ENCODE measurements around the gene LTO1. TPM values are rescaled to one million over a fixed set of nuclear protein-coding genes. Genes with fewer than 3 reads are reported as not detected.
A peak's percentile ranks its signal among the peaks of the same experiment; 100 is the strongest.

The LTO1 gene
- total and polyA plus RNA-seq, 2 experiments from 2014 or later, result 20.1 to 23.3 TPM

DNA sequence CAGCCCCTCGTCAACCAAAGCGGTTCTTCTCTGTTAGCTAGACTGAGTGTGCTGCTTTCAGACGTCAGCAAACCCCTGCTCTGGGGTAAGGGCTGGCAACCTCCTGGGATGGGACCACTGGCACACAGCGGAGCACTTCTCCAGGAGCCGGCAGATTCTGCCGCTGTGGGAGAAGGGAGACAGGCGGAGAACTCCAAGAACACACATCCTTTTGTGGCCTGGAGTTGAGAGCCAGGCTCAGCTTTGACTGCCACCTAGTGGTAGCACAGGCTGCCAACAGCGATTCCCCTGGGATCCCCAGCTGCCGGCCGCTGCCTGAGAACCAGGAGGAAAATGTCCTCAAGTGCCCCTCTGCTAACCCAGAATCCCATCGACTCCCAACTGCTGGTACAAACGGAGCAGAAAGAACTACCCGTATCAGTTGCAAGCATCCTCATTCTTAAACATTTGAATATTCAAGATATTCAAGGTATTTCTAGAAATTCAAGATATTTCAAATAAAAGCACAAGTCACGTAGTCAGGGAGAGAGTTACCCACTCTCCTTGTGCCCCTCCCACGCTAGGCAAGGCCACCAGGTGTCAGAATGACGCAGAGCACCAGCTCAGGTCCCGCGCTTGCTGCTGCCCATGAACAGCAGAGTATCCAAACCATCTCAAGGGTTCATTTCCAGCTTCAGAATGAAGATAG lies 4.9 kb downstream of the LTO1 start:
- no peaks in the 10 kb centered on the region for H3K9me3 Mint-ChIP-seq
- H3K4me2 ChIP-seq, result no peak overlapping the region
- no peaks in the 10 kb centered on the region for H3K27me3 ChIP-seq (ENCODE audit: insufficient read depth)
- H3K27ac ChIP-seq (ENCODE audit: low read depth), result no peak overlapping the region
- peaks cover 6% of the 10 kb centered on the region for H3K4me1 ChIP-seq (ENCODE audit: insufficient read depth)
- peaks cover 4% of the 10 kb centered on the region; the same call in 1 of the 2 replicates for H4K20me1 ChIP-seq (replicated peaks; ENCODE audit: insufficient read depth)
- H3K4me3 ChIP-seq, result no peak overlapping the region
- no peak overlapping the region for H2AFZ ChIP-seq
- no peak overlapping the region for H3K4me3 Mint-ChIP-seq
- peaks cover 4% of the 10 kb centered on the region for H3K27me3 Mint-ChIP-seq (ENCODE audit: insufficient read depth, low read depth, poor library complexity)
- no peaks in the 10 kb centered on the region for H3K9me2 ChIP-seq (ENCODE audit: insufficient read depth)
- peaks cover 10% of the 10 kb centered on the region; the same call in 2 of the 3 replicates for H3K4me1 Mint-ChIP-seq
- TF ChIP-seq, protein P1, sequence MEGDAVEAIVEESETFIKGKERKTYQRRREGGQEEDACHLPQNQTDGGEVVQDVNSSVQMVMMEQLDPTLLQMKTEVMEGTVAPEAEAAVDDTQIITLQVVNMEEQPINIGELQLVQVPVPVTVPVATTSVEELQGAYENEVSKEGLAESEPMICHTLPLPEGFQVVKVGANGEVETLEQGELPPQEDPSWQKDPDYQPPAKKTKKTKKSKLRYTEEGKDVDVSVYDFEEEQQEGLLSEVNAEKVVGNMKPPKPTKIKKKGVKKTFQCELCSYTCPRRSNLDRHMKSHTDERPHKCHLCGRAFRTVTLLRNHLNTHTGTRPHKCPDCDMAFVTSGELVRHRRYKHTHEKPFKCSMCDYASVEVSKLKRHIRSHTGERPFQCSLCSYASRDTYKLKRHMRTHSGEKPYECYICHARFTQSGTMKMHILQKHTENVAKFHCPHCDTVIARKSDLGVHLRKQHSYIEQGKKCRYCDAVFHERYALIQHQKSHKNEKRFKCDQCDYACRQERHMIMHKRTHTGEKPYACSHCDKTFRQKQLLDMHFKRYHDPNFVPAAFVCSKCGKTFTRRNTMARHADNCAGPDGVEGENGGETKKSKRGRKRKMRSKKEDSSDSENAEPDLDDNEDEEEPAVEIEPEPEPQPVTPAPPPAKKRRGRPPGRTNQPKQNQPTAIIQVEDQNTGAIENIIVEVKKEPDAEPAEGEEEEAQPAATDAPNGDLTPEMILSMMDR (conservative IDR thresholded peaks at IDR 0.05; ENCODE audit: low read depth in 2 of 2), result peak; percentile 90 to 93
- TF ChIP-seq POLR2AphosphoS5 (IDR thresholded peaks at IDR 0.05; ENCODE audit: low read depth), result no peak
- peaks cover 42% of the 10 kb centered on the region for H3K36me3 Mint-ChIP-seq (ENCODE audit: low read depth)
- peaks cover 33% of the 10 kb centered on the region for H3K79me2 ChIP-seq (replicated peaks; ENCODE audit: insufficient read depth)
- peaks cover 13% of the 10 kb centered on the region; the same call in 1 of the 2 replicates for H3F3A ChIP-seq (replicated peaks; ENCODE audit: low read depth)
- peak overlapping the region; percentile 20 for H3K27ac Mint-ChIP-seq
- peak; percentile 79 for ATAC-seq
- peak; percentile 92 for DNase-seq (ENCODE audit: low spot score)
- peaks cover 6% of the 10 kb centered on the region; the same call in 1 of the 2 replicates for H3K36me3 ChIP-seq (ENCODE audit: insufficient read depth)

DNA sequence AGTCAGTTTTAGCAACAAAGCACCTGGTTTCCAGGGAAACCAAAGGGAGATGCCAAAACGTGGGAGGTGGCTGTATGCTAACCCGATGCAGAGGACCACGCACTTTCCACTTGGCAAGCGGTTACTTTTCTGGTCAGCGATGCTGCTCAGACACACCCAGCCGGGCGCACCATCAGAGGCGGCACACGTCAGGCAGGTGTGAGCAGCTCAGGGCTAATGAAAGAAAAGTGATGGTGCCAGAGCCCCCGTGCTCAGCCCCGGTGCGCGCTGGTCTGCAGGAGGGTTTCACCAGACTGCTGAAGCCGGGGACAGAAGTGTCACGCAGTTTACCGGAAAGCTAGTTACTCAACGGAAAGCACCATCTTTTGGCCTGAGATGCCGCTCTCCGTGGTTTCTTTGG lies 5.7 kb downstream of the LTO1 start:
- H3K4me1 Mint-ChIP-seq, result peaks cover 10% of the 10 kb centered on the region; the same call in 2 of the 3 replicates
- H3K27me3 ChIP-seq (ENCODE audit: insufficient read depth), result no peaks in the 10 kb centered on the region
- no peak for TF ChIP-seq POLR2AphosphoS5 (IDR thresholded peaks at IDR 0.05; ENCODE audit: low read depth)
- TF ChIP-seq EZH2phosphoT487 (IDR thresholded peaks at IDR 0.05; ENCODE audit: unreplicated experiment), result no peak
- TF ChIP-seq, protein P2, sequence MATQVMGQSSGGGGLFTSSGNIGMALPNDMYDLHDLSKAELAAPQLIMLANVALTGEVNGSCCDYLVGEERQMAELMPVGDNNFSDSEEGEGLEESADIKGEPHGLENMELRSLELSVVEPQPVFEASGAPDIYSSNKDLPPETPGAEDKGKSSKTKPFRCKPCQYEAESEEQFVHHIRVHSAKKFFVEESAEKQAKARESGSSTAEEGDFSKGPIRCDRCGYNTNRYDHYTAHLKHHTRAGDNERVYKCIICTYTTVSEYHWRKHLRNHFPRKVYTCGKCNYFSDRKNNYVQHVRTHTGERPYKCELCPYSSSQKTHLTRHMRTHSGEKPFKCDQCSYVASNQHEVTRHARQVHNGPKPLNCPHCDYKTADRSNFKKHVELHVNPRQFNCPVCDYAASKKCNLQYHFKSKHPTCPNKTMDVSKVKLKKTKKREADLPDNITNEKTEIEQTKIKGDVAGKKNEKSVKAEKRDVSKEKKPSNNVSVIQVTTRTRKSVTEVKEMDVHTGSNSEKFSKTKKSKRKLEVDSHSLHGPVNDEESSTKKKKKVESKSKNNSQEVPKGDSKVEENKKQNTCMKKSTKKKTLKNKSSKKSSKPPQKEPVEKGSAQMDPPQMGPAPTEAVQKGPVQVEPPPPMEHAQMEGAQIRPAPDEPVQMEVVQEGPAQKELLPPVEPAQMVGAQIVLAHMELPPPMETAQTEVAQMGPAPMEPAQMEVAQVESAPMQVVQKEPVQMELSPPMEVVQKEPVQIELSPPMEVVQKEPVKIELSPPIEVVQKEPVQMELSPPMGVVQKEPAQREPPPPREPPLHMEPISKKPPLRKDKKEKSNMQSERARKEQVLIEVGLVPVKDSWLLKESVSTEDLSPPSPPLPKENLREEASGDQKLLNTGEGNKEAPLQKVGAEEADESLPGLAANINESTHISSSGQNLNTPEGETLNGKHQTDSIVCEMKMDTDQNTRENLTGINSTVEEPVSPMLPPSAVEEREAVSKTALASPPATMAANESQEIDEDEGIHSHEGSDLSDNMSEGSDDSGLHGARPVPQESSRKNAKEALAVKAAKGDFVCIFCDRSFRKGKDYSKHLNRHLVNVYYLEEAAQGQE (IDR thresholded peaks at IDR 0.05; ENCODE audit: unreplicated experiment), result no peak
- no peak for TF ChIP-seq STAT1 (IDR thresholded peaks at IDR 0.05; ENCODE audit: unreplicated experiment)
- TF ChIP-seq CREB1 (CRISPR knock-in tag; IDR thresholded peaks at IDR 0.05; ENCODE audit: low read depth), result no peak
- TF ChIP-seq, protein P3, sequence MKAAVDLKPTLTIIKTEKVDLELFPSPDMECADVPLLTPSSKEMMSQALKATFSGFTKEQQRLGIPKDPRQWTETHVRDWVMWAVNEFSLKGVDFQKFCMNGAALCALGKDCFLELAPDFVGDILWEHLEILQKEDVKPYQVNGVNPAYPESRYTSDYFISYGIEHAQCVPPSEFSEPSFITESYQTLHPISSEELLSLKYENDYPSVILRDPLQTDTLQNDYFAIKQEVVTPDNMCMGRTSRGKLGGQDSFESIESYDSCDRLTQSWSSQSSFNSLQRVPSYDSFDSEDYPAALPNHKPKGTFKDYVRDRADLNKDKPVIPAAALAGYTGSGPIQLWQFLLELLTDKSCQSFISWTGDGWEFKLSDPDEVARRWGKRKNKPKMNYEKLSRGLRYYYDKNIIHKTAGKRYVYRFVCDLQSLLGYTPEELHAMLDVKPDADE (IDR thresholded peaks at IDR 0.05), result no peak
- no peak overlapping the region for H3K4me3 ChIP-seq
- no peaks in the 10 kb centered on the region for H3K9me3 Mint-ChIP-seq
- H3K36me3 Mint-ChIP-seq (ENCODE audit: low read depth), result peaks cover 42% of the 10 kb centered on the region
- H3K4me1 ChIP-seq (ENCODE audit: insufficient read depth), result peaks cover 6% of the 10 kb centered on the region
- no peaks in the 10 kb centered on the region for H3K9me2 ChIP-seq (ENCODE audit: insufficient read depth)
- peaks cover 28% of the 10 kb centered on the region for H3K79me2 ChIP-seq (replicated peaks; ENCODE audit: insufficient read depth)
- peaks cover 6% of the 10 kb centered on the region; the same call in 1 of the 2 replicates for H3K36me3 ChIP-seq (ENCODE audit: insufficient read depth)
- H3K27ac Mint-ChIP-seq, result no peak overlapping the region
- peaks cover 4% of the 10 kb centered on the region; the same call in 1 of the 2 replicates for H4K20me1 ChIP-seq (replicated peaks; ENCODE audit: insufficient read depth)
- ATAC-seq (no peak), DNase-seq (ENCODE audit: low spot score) (no peak)
- no peak overlapping the region for H2AFZ ChIP-seq
- H3K27me3 Mint-ChIP-seq (ENCODE audit: insufficient read depth, low read depth, poor library complexity), result peaks cover 6% of the 10 kb centered on the region
- H3F3A ChIP-seq (replicated peaks; ENCODE audit: low read depth), result peaks cover 13% of the 10 kb centered on the region; the same call in 1 of the 2 replicates
- H3K4me3 Mint-ChIP-seq, result no peak overlapping the region
- no peak overlapping the region for H3K4me2 ChIP-seq
- H3K27ac ChIP-seq (ENCODE audit: low read depth), result no peak overlapping the region

Measured in GM23338 (cell line).